HG02870 (cell line): Measurements from ENCODE around the gene RECQL5.

ENCODE experiments used
- ATAC-seq: cut with Tn5 transposase; IDR thresholded peaks from one replicate; pipeline ENCODE4 v1.9.1; 2021; ENCODE audit warnings: mild to moderate bottlenecking, moderate library complexity; ENCODE audit not compliant: unreplicated experiment

RECQL5 gene

DNA sequence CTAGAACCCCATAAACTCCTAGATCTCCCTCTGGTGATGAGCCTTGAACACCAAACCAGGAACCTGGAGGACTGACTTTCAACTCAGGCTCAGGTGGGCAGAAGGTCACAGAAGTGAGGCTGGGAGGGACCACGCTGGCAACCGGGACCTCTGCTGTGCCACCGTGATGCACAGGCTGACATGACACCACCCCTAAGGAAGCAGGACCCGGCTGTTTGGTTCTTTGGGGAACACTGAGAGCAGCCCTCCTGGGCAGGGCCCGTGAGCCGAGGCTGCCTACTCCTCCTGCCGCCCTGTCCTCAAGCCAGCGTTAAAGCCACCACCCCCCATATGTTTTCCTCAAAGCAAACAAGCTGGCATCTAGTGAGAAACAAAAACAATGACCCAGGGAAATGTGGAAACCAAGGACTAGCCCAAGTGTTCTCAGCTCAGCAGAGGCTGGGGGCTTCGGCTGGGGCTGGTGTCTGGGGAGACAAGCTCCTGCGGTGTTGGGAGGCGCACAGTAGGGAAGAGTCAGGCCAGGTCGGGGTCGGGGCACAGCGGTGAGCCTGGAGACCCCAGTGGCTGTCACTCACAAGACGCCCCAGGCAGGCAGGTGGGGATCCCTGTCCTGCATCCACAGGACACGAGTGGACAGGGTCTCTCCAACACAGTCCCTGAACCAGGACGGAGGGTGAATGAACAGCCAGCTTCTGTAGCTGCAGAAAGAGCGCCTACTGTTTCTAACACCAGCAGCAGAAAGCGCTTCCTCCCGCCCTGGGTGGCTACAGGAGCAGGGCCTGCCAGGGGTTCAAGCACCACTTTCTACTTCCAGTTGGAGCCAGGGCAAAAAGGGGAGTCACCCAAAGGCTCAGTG is 32.0 kb downstream of the RECQL5 start:
- ATAC-seq = no peak

DNA sequence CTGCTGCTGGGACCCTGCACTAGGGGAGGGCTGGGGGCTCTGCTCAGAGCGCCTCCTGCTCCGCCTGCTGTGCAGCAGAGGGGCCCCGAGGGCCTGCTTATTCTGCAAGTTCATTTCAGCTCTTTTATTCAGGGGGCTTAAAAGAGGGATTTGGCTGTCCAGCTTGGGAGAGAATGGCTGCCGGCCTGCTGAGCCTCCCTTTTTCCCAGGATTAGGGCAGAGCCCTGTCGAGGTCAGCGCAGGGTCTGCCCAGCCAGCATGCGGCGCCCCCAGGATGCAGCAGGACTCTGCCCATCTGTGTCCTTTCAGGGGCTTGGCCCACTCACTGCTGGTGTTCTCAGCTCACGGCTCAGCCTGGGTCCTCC is 32.6 kb downstream of the RECQL5 start:
- ATAC-seq = no peak

DNA sequence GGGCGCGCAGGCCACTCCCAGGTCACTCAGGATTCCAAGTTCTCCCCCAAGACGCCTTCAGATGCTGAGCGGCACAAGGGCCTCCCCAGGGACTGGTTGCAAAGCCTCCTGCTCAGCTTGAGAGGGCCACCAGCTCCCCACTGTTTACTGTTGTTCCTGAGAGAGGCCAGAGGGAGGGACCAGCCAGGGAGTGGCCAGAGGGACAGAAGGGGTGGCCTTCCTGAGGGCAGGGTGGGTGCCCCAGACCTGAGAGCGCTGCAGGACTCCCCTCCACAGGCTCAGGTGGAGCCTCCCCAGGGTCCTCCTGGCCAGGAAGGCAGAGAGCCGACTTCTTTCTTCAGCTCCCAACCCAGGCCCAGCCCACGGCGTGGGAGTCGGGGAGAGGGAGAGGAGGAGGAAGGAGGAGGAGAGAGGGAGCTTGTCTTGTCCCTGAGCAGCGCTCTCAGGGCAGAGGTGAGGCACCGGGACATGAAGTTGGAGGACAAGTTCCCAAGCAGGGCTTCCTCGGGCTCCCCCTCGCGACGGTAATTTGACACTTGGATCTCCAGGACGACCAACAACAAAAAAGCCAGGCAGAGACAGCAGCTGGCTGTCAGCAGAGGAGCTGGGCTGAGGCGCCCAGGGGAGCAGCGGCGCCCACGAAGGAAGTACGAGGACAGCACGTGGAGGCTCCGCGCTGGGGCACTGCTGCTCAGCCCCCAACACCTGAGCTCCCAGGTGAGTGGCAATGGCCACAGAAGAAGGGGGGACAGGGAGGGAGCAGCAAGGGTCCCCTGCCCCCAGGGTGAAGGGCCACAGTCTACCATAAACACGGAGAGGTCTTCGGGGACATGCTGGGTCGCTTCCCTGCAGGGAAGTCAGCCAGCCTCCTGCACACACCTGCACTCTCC is 33.2 kb downstream of the RECQL5 start:
- ATAC-seq = no peak

DNA sequence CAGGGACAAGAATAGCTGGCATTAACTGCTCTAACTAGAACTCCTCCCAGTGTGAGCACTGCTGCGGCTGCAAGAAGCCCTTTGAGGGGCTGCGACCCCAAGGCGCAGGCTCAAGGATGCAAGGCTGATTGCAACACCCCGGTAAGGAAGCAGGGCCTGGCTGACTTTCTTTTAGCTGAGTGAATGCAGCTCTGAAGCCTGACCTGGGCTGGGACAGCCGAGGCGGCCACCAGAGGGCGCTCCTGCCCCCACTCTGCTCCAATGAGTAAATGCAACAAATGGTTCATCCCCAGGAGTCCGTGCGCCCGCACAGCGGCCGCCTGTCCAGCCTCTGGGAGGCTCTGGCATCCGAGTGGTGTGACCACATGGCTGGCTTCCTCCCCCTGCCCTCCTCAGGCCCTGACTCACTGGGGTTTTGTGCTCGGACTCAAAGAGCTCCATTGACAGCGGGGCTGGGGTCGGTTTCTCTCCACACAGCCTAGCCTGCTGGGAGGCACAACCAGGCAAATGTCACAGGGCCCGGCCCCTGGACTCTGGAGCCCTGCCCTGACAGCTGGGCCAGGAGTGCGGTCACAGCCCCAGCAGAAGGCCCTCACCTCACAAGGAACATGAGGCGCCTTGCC is 34.0 kb downstream of the RECQL5 start, which contains the start of gene SMIM5:
TSS of gene SMIM5 (plus strand) at position 572 of the 623 bp plus-strand sequence. CDS start 6,768 bp downstream, outside the sequence.
- no peak for ATAC-seq

DNA sequence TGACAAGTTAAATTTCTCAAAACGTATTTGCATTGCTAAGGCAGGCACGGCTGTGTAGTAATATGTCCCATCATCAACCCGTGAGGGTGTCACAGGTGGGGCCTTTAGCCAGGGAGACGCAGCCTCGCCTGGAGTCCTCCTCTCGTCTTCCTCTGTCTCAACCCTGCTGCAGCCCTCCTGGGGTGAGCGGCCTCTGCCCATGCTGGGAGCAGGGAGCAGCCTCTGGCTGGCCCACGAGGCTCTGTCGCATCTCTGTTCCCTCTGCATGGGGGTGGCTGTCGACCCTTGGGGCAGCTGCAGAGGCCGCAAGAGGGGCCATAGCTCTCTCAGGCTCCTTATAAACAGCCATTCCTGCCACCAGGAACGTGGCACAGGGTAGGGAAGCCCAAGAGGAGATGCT is 34.5 kb downstream of the RECQL5 start:
- ATAC-seq = no peak

DNA sequence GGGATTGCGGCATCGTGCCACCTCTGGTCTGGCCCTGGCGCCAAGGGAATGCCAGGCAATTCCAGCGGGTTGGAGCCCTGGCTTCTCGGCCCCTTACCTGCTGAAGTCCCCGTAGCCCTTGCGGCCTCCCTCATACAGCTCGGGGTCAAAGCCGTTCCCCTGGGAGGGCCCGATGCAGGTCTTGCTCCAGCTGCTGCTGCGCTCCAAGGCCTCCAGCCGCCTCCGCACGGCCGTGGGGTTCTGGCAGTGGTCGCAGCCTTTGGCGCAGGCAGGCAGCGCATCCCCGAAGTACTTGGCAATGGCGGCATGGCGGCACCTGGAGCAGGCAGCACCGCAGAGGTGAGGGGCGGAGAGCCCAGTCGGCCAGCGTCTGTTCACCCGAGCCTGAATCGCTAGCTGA is 35.6 kb downstream of the RECQL5 start:
- no peak for ATAC-seq

DNA sequence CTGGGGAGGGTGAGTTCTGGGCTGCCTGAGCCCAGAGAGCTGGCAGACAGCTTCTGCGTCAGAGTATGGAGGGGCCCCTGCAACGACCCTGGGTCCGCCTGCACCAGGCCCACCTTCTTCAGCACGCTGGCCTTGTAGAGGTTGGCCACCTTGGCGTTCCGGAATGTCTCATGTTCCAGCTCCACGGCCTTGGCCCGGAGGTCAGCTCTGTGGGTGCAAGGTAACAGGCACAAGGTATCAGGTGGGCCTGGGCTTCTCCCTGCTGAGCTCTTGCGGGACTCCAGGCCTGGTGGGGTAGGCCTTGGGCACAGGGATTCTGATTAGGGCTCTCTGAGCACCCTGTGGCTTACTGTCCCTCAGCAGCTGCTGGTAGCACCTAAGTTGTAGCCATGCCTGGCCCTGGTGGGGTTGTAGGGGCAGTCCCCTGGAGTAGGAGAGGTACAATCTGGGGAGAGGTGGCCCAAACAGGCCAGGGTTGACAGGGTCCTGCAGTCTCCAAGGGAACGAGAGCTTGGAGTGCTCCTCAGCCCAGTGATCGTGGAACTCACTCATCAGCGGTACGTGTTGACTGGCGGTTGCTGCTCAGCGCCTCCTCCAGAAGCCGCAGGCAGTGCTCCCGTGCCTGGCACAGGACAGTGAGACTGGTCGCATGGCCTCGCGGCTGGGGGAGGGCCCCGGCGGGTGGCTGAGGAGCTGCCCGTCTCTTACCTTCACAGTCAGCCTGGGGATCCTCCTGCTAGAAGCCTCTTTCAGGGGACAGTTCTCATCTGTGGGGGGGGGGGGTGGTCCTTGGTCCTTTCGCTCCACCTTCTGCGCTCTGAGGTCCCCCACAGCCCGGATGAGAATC is 36.7 kb downstream of the RECQL5 start:
- no peak for ATAC-seq

DNA sequence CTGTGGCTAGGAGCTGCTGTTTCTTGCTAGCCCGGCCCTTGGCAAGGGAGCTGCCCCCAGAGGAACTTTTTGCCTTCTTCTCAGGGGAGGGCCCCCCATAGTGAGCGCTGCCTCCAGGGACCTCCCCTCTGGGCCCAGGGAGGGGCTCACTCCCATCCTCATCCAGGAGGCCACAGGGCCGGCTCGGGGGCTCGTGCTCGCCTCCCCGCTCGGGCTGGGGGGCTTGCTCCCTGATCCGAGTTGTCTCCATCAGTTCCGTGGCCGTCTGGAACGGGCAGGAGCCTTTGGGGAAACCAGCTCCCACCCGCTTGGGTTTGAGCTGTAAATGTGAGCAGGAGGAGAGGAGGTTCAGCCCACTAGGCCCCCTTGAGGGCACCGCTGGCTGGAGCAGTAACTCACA is 37.8 kb downstream of the RECQL5 start:
- ATAC-seq = no peak

DNA sequence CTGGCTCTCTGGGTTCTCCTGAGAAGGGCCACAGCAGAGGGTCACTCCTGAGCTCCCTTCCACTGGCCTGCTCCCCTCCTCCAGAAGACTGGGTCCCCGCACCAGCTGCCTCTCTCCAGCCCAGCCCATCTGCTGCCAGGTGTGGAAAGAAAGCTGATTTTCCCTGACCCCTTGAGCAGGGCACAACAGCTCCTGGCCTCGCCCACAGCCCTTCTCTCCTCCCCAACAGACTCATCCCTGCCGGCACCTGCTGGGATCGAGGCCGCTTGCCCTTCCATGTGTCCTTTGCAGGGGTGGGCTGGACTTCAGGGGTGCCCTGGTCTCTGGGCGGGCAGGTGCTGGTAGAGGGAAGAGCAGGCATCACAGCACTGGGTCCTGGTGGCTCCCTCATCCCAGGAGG is 38.5 kb downstream of the RECQL5 start:
- no peak for ATAC-seq

DNA sequence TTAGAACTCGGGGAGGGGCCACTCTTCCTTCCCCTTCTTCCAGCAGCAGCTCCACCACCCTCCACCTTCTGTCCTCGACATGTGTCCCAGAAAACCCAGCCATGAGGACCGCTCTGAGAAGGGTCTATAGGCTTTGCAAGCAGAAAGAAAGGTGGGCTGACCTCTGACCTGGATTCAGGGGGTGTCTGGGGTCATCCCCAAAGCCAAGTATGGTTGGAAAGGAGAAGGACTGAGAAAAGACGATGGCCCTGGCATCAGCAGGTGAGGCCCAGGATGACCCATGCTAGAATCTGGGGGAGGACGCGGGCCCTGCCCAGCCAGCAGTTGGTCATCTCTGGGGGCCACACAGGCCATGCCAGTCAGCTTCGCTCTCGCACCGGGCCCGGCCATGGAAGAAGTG is 39.9 kb downstream of the RECQL5 start:
- ATAC-seq = no peak

DNA sequence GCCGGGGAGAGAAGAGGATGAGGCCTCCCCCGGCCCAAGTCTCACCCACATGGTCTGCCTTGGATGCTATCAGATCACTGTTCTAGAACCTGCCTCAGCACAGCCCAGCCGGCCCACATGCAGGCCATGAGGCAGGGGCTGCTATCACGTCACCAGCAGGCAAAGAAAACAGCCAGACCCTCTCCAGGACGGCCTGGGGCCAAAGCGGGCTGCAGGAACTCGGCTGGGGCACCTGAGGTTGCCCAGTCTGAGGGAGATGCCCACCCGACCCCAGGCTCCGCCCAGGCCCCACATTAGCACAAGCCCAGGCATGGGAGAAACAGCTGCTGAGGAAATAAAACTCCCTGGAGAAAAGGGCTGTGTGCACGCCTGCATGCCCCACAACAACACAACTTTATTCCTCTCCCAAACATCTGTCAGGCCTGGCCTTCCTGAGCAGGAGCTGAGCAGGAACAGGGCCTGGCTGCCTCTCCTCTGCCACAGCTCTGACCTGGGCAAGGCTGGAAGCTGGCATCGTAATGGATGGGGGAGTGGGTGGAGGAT is 40.4 kb downstream of the RECQL5 start:
- ATAC-seq = no peak

DNA sequence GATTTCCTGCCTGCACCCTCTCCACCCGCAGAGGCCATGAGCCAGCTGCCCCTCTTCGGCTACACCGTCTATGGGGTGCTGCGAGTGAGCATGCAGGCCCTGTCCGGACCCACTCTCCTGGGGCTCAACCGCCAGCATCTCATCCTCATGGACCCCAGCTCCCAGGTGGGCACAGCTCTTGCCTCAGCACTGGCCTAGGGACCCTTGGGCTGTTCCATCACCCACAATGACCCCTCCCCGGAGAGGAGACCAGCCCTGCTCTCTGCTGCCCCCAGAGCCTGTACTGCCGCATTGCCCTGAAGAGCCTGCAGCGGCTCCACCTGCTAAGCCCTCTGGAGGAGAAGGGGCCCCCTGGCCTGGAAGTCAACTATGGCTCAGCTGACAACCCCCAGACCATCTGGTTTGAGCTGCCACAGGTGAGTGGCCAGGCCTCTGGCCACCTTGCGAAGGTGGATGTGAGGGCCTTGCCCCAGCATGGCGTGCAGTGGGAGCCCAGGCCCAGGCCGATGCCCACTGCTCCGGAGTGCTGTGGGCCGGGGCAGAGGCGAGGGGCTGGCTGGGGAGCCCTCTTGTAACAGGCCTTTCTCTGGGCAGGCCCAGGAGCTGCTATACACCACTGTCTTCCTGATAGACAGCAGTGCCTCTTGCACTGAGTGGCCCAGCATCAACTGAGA is 41.0 kb downstream of the RECQL5 start:
- ATAC-seq = no peak

DNA sequence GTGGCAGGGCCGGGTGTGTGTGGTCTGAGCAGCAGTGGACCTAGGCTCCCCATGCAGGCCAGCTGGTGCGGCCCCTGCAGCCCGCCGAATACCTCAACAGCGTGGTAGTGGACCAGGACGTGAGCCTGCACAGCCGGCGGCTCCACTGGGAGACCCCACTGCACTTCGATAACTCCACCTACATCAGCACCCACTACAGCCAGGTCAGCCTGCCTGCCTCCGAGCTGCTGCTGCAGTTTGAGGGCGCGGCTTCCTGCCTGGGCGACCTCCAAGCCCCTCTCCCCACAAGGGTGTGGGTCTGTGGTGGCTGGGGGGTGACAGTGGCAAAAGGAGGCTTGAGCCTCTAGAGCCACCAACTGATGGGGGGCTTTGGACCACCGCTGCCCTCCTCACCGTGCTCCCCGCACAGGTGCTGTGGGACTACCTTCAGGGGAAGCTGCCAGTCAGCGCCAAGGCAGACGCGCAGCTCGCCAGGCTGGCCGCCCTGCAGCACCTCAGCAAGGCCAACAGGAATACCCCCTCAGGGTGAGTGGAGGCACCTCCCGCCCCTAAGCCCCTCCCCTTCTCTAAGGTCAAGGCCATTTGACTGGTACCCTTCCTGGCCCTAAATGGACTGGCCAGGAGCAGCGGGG is 42.1 kb downstream of the RECQL5 start:
- no peak for ATAC-seq

DNA sequence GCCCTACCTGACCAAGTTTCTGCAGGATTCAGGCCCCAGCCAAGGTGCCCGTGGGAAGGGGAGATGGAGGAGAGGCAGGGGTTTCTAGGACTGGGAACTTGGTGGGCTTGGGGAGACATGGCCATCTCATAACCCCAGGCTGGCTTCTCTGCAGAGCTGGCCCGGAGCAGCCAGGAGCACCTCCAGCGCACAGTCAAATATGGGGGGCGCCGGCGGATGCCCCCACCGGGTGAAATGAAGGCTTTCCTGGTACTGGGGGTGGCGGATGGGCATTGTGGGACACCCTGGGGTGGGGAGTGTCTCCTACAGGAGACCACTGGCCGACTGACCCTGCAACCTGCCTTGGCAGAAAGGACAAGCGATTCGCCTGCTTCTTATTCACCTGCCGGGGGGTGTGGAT is 42.9 kb downstream of the RECQL5 start:
- no peak for ATAC-seq

DNA sequence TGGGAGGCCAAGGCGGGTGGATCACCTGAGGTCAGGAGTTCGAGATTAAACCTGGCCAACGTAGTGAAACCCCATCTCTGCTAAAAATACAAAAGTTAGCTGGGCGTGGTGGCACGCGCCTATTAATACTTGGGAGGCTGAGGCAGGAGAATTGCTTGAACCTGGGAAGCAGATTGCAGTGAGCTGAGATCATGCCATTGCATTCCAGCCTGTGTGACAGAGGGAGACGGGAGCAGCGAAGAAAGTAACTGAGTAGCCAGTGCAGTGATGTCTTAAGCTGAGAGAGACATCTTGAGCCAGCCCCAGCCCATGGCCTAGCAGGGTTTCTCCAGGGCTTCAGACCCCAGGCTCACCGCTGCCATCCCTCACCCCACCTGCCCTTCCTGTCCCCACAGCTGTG is 43.6 kb downstream of the RECQL5 start:
- no peak for ATAC-seq

DNA sequence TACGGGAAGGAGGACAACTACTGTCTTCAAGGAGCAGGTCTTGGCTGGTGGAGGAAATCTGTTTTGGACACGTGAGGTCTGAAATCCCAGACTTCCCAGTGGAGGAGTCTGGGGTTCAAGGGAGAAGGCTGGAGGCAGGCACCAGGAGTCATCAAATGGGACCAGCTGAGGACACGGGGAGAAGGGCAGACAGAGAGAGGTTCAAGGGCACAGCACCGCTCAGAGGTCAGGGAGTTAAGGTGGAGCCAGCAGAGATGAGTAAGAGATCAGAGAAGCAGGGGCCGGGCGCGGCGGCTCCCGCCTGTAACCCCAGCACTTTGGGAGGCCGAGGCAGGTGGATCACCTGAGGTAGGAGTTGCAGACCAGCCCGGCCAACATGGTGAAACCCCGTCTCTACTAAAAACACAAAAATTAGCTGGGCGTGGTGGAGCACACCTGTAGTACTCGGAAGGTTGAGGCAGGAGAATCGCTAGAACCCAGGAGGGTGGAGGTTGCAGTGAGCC is 44.1 kb downstream of the RECQL5 start:
- no peak for ATAC-seq

DNA sequence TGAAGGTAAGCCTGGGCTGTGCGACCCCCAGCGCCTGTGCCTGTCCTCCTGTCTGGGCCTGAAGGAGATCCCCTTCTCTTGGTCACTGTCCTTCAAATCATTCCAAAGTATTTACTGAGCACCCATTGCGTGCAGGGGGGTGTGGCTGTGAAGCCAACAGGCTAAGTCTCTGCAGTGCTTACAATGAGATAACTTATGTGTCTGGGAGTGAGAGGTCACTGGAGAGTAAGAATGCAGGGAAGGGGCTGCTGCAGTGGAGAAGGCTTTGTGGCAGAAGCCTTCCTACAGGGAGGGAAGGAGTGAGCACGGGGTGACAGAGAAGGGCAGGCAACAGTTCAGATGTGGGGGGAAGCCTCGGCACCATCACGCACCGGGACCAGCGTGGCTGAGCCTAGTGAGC is 44.9 kb downstream of the RECQL5 start:
- no peak for ATAC-seq

DNA sequence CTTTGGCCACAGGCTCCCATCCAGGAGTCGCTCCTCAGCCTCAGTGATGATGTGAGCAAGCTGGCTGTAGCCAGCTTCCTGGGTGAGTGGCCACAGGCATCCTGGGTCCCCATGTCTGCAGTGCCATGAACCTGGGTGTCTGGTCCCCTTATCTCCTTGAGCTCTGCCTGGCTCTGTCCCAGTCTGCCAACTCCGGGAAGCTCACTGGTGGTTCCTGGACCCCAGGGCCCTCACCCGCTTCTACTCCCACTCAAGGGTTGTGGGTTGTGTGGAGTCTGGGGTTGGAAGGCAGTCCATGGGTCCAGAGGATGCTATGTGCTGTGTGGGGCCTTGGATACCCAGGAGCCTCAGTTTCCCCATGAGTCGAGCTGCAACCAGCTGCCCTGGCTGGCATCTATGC is 45.5 kb downstream of the RECQL5 start:
- ATAC-seq = no peak
